Measurements from ENCODE around the gene PTRHD1. TPM values are rescaled to one million over a fixed set of nuclear protein-coding genes. Genes with fewer than 3 reads are reported as not detected.
"Not testable (repeated sequence)": the region's sequence is repeated elsewhere in the genome, so short reads cannot be mapped to it uniquely, and the experiment has no call there.

PTRHD1 gene, protein sequence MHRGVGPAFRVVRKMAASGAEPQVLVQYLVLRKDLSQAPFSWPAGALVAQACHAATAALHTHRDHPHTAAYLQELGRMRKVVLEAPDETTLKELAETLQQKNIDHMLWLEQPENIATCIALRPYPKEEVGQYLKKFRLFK
- 10 to 100 TPM; 41.3 to 75.9 (median 49.2) TPM for polyA plus RNA-seq (ENCODE audit: low read depth in 6 of 6)

DNA sequence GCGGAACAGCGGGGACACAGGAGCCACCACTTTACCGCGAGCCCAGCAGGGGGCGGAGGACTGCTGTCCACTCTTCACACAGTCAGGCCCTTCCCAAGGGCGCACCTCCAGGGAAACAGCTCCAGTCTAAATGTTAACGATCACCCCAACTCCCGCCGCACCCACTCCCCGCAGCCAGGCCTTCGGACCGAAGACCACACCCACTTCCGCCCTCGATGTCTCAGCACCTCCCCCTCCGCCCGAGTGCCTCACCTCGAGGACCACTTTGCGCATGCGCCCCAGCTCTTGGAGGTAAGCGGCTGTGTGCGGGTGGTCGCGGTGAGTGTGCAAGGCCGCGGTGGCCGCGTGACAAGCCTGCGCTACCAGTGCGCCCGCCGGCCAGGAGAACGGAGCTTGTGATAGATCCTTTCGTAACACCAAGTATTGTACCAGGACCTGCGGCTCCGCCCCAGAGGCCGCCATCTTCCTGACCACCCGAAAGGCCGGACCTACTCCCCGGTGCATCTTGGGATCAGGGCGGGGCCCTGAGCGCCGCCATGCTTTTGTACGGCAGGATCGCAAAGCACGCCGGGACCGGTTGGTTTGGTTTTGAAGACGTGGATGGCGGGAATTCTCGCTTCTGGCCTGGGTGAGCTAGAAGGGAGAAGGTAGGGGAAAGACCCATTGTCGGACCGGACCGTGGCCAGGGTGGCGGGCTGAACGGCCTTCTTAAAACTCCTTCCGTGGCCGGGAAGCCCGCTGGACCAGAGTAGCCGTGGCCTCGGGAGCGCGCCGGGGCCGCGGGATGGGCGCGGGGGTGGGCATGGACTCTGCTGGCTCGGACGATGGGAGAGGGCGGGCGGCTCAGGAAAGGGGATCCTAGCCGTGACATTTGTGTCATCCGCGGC lies at the start of gene PTRHD1, which contains the start of gene CENPO:
TSS of gene PTRHD1 (minus strand) at position 518 of the 887 bp plus-strand sequence. CDS start at position 504, 14 bp downstream.
TSS of gene CENPO (plus strand) at position 552 of the 887 bp plus-strand sequence. CDS start 495 bp downstream, outside the sequence.
- H3K9me3 Mint-ChIP-seq, result no peaks in the 10 kb centered on the region
- peak within 1 kb of the TSS; percentile 95 to 99 (median 98) for H3K4me3 Mint-ChIP-seq
- peak; percentile 95 to 97 for ATAC-seq (ENCODE audit: low read depth in 2 of 2)
- H3K36me3 Mint-ChIP-seq, result peaks cover 0 to 10% of the 10 kb centered on the region in 2 donors
- DNase-seq, result peak; percentile 97
- peak within 1 kb of the TSS; percentile 94 to 99 (median 98) for H3K27ac Mint-ChIP-seq
- H3K27me3 Mint-ChIP-seq, result peaks cover 6 to 13% (median 9%) of the 10 kb centered on the region in 3 donors
- H3K4me1 Mint-ChIP-seq, result peaks cover 13 to 18% (median 14%) of the 10 kb centered on the region in 3 donors

DNA sequence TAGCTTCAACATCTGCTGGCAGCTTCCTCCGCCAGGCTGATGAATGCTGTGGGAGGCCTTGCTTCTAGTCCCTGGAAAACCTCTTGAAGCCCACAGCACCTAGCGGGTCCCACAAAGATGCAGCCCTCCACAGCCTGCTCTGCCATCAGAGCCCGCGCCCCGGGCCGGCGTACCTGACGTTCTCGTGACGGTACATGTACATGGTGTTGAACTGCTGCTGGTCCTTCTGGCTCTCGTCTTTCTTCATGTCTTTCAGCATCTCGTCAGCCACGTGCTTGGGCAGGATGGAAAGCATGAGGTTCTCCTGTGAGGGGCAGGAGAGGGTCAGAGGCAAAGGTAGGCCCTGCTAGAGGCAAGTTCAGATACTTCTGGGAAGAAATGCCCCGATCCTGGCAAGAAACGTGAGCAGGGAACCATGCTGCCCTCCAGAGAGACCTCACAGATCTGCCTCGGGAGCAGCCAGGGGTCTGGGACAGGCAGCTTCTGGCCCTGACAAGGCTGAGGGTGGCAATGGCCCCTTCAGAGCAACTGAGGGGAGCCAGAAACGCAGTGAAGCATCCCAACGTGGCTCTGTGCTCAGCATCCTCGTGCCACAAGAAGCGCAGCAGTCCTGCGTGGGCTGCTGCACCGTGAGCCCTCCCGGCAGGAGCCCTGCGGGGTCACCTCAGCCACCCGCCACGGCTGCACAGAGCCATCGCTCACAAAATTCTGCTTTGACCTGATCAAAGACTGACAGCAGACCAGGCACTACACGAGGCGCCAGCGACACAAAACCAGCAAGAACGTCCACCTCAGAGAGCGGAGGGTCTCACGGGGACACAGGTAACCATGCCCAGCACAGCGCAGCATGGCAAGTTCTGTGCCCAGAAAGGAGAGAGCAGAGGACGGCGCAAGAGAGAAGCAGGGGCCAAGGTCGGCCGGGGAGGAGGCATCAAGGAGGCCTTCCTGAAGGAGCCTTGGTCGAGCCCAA lies 49.2 kb upstream of the PTRHD1 start:
- no peak for ATAC-seq (ENCODE audit: low read depth in 2 of 2)
- no peak for DNase-seq
- H3K27me3 Mint-ChIP-seq, result no peaks in the 10 kb centered on the region
- peaks cover 0 to 9% (median 7%) of the 10 kb centered on the region in 7 donors for H3K9me3 Mint-ChIP-seq
- H3K36me3 Mint-ChIP-seq, result peaks cover 0 to 14% of the 10 kb centered on the region in 2 donors
- H3K4me1 Mint-ChIP-seq, result peaks cover 0 to 3% (median 0%) of the 10 kb centered on the region in 3 donors
- H3K27ac Mint-ChIP-seq, result no peak overlapping the region
- no peak overlapping the region for H3K4me3 Mint-ChIP-seq

DNA sequence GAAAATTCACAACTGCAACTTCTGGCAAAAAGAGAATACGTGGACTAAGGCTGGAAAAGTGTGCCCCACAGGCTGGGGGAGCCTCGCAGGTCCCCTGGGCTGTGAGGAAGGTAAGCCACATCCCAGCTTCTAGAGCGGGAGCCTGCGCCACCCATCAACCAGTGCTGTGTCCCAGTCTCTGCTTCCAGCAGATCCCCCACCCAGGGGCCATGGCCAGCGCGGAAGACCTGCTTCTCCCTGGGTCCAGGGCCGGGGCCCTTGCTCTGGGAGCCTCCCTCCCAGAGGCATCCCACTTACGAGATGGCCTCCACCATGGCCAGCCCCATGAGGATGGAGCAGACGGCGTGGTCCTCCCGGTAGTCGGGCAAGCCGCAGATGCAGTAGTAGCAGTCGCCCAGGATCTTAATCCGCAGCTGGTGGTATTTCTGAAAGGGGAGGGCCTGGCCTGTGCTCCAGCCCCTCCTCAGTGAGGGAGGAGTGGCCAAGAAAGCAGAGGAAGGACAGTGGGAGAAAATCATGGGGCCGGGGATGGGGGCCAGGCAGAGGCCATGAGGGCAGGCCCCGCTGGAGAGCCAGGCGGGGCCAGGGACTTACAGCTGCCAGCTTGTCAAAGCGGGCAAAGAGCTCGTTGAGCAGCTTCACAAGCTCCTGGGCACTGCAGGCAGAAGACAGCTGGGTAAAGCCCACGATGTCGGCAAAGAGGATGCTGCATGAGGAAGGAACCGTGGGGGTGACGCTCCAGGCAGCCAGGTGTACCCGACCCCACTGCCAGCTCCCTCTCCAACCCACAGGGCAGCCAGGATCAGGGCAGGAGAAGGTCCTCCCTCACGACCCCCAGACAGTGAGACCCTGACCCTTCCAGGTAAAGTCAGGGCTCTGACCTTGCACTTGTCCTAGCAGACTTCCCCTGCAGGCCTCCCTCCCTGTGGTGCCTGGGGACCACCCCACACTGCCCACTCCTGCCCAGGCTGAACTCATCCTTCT lies 48.1 kb upstream of the PTRHD1 start:
- Mint-ChIP-seq H3K27ac (no peak overlapping the region), H3K9me3 (peaks cover 0 to 6% (median 0%) of the 10 kb centered on the region in 7 donors), H3K4me3 (no peak overlapping the region), H3K36me3 (peaks cover 0 to 11% of the 10 kb centered on the region in 2 donors), H3K27me3 (no peaks in the 10 kb centered on the region), H3K4me1 (peaks cover 0 to 3% (median 0%) of the 10 kb centered on the region in 3 donors)
- DNase-seq (no peak), ATAC-seq (ENCODE audit: low read depth in 2 of 2) (no peak)

DNA sequence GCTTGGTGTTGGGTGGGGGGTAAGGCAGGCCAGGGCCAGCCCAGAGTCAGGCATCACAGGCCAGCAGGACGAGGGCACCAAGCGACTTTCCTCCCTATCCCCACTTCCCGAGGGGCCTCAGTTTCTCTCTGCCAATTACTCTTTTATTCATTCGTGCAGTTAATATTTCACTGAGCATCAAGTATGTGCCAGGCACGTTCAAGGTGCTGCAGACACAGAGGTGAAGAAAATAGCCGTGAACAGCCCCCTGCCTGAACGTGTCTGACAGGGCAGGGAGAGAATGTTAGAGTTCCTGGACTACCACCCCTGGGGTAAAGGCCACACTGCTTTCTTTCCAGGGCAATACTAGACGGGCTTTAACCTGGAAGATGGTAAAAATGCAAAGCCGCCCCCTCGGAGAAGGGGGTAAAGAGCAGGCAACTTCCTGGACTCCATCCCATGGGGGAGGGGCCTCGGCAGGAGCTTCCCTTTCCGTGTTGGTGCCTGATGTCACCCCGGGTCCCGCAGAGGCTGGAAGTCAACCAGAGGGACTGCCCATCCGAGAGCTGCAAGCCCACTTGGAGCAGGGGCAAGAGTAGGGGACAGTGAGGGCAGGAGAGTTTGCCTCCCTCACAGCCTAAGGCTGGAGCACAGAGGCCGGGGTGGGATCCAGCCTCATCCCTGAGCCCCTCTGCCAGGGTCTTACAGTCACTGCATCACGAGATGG lies 47.1 kb upstream of the PTRHD1 start:
- Mint-ChIP-seq H3K4me3 (no peak overlapping the region), H3K4me1 (peaks cover 0 to 3% (median 0%) of the 10 kb centered on the region in 3 donors), H3K9me3 (peaks cover 0 to 4% (median 0%) of the 10 kb centered on the region in 7 donors), H3K27me3 (no peaks in the 10 kb centered on the region), H3K36me3 (peaks cover 0 to 16% of the 10 kb centered on the region in 2 donors), H3K27ac (no peak overlapping the region)
- no peak for DNase-seq
- no peak for ATAC-seq (ENCODE audit: low read depth in 2 of 2)

DNA sequence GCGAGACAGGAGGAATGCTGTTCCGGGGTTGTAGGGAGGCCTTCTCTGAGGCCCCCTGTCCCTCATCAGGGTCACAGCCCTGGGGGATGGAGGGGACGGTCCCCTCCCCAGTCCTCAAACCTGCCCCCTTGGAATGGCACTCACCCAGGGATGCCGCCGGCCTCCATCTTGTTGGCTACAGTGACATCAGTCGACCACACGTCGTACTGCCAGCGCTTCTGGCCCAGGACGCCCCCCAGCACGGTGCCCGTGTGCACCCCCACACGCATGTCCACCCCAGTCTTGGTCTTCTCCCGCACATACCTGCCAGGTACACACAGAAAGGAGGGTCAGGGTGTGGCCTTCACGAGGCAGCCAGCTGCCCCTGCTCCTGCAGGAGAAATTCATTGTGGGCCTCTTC lies 46.5 kb upstream of the PTRHD1 start:
- Mint-ChIP-seq H3K4me1 (peaks cover 0 to under 1% (median 0%) of the 10 kb centered on the region in 3 donors), H3K27ac (no peak overlapping the region), H3K4me3 (no peak overlapping the region), H3K27me3 (no peaks in the 10 kb centered on the region), H3K9me3 (peaks cover 0 to 4% (median 0%) of the 10 kb centered on the region in 7 donors), H3K36me3 (peaks cover 0 to 22% of the 10 kb centered on the region in 2 donors)
- ATAC-seq (ENCODE audit: low read depth in 2 of 2), result no peak
- DNase-seq, result no peak

DNA sequence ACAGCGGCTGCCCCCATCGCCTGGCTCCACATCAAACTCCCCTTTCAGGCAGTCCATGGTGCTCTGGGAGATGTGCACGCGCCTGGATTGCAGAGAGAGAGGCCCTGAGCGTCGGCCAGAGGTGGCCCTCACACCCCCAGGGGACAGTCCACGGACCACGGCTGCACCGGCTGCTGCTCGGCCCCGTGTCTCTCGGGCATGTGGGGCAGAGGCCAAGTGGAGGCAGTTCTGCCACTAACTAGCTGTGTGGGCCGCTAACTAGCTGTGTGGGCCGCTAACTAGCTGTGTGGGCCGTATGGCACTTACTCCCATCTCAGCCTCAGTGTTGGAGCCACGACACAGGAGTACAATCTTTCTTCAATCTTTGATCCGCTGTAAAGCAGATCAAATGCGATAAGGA lies 45.4 kb upstream of the PTRHD1 start:
- DNase-seq, result no peak
- no peak for ATAC-seq (ENCODE audit: low read depth in 2 of 2)
- H3K27me3 Mint-ChIP-seq, result no peaks in the 10 kb centered on the region
- H3K4me1 Mint-ChIP-seq, result no peaks in the 10 kb centered on the region
- peaks cover 0 to 20% of the 10 kb centered on the region in 2 donors for H3K36me3 Mint-ChIP-seq
- peaks cover 0 to 2% (median 0%) of the 10 kb centered on the region in 7 donors for H3K9me3 Mint-ChIP-seq
- no peak overlapping the region for H3K27ac Mint-ChIP-seq
- no peak overlapping the region for H3K4me3 Mint-ChIP-seq

DNA sequence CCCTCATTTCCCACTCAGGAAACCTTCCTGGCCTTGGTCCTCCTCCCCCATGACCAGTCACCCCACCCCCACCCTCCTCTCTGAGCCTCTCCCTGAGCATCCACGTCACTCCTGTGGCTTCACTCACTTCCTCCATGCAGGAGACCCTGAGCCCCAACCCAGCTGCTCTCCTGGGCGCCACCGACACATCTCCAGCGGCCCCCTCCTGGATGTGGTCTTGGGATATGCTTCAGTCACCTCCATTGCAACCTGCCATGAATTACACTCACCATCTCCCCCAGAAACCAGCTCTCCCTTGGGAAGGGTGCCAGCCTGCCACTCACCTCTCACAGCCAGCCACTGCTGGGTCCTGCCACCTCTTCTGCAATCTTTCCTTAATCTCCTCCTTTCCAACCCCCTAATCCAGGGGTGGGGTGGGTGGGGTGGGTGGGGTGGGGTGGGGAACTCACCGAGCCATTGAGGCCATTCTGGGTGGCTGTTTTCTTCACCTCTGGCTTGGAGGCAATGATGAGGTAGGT lies 44.9 kb upstream of the PTRHD1 start:
- Mint-ChIP-seq H3K9me3 (no peaks in the 10 kb centered on the region), H3K27me3 (no peaks in the 10 kb centered on the region), H3K36me3 (peaks cover 0 to 16% of the 10 kb centered on the region in 2 donors), H3K4me3 (no peak overlapping the region), H3K27ac (peak overlapping the region in 1 of 6 donors; percentile 90), H3K4me1 (no peaks in the 10 kb centered on the region)
- no peak for DNase-seq
- no peak for ATAC-seq (ENCODE audit: low read depth in 2 of 2)

DNA sequence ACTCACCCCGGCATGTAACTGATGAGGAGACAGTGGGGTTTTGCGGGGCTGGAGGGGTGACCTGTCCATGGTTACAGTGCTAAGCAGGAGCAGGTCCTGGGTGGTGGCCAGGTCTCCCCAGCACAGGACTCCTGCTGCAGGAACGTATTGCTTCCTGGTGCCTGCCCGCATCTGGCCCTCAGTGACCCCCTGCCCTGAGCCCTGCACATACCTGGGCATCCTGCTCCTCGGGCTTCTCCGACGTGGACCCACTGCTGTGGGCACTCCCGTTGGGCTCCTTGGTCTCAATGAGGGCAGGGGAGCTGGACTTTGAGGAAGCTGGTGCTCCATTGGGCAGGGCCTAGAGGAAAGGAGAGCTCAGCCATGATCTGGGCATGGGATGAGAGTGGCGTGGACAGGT lies 43.5 kb upstream of the PTRHD1 start:
- no peak for DNase-seq
- ATAC-seq (ENCODE audit: low read depth in 2 of 2), result no peak
- H3K9me3 Mint-ChIP-seq, result no peaks in the 10 kb centered on the region
- H3K27me3 Mint-ChIP-seq, result no peaks in the 10 kb centered on the region
- peak overlapping the region in 2 of 6 donors; percentile 18 to 82 for H3K27ac Mint-ChIP-seq
- peaks cover 0 to 23% of the 10 kb centered on the region in 2 donors for H3K36me3 Mint-ChIP-seq
- H3K4me3 Mint-ChIP-seq, result no peak overlapping the region
- no peaks in the 10 kb centered on the region for H3K4me1 Mint-ChIP-seq

DNA sequence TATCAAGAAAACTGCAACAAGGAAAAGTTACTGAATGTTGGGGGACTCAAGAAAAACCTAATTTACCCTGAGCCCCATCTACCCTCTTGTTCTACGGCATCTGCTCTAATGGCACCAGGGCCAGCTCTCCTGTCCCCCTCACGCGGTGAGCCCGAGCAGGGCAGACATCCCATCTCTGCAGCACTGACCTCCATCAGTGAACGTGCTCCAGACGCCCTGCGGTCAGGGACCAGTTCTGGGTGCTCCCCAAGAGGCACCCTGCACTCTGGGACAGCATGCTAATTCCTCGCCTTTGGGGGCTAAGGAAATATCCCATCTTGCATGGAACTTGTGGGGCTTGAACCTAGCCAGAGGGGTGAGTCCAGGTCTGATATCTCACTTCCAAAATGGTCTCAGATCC lies 43.0 kb upstream of the PTRHD1 start:
- ATAC-seq (ENCODE audit: low read depth in 2 of 2) (no peak), DNase-seq (no peak)
- H3K4me1 Mint-ChIP-seq, result no peaks in the 10 kb centered on the region
- H3K27ac Mint-ChIP-seq, result peak overlapping the region in 1 of 6 donors; percentile 10
- no peak overlapping the region for H3K4me3 Mint-ChIP-seq
- peaks cover 0 to 23% of the 10 kb centered on the region in 2 donors for H3K36me3 Mint-ChIP-seq
- H3K27me3 Mint-ChIP-seq, result no peaks in the 10 kb centered on the region
- H3K9me3 Mint-ChIP-seq, result no peaks in the 10 kb centered on the region

DNA sequence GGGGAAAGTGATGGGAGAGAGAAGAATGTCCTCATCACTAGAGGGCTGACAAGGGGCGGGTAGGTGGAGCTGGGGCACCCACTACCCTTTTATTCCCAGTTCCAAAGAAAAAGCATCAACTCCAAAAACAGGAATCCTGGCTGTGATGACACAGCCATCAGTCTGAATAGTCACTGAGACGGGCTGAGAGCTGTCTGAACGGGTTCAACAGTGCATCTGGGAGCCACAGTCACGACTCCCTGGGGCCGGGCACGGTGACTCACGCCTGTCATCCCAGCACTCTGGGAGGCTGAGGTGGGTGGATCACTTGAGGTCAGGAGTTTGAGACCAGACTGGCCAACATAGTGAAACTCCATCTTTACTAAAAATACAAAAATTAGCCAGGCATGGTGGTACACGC lies 42.2 kb upstream of the PTRHD1 start:
- not testable (repeated sequence) for ATAC-seq (ENCODE audit: low read depth in 2 of 2); H3K4me3 Mint-ChIP-seq; H3K9me3 Mint-ChIP-seq; DNase-seq; H3K27me3 Mint-ChIP-seq; H3K4me1 Mint-ChIP-seq
- peaks cover 0 to 23% of the 10 kb centered on the region in 2 donors for H3K36me3 Mint-ChIP-seq
- peak overlapping the region in 2 of 6 donors; percentile 1 to 32 for H3K27ac Mint-ChIP-seq

DNA sequence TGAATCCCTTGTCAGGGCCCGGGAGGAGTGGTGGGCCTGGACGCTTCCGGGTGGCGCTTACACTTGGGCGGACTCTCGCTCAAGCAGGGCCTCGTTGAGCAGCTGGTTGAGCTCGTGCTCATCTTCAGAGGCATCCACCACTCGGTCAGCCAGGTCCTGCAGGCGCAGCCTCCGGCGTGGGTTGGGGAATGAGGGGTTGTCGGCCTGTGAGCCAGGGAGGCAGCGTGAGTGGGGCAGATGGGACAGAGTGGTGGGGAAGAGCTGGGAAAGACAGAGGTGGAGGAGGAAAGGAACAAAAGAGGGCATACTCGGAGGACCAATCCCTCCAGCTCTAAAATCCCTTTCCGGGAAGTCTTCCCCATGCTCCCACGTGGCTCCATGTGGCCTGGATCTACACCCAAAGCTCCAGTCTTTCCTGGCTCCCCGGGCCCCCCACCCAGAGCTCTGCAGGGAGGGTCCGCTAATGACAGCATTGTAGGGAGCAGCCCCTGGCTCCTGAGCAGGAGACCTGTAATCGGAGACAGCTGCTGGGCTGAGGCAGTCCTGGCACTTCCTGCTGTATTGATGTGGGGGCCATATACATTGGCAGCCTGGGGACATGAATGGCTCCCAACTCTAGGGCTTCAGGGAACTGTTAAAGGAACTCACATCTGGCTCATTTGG lies 41.7 kb upstream of the PTRHD1 start:
- DNase-seq, result no peak
- Mint-ChIP-seq H3K9me3 (no peaks in the 10 kb centered on the region), H3K4me1 (no peaks in the 10 kb centered on the region), H3K27ac (peak overlapping the region in 2 of 6 donors; percentile 1 to 32), H3K36me3 (peaks cover 0 to 23% of the 10 kb centered on the region in 2 donors), H3K4me3 (no peak overlapping the region), H3K27me3 (no peaks in the 10 kb centered on the region)
- ATAC-seq (ENCODE audit: low read depth in 2 of 2), result no peak
